Endothelial cell of umbilical vein (primary cell): ENCODE measurements around the gene FAM20A. TPM values are rescaled to one million over a fixed set of nuclear protein-coding genes. Genes with fewer than 3 reads are reported as not detected.

ENCODE experiments used
- BruUV-seq: library from RNA; stranded (reverse); fragments of 400-500 nt; replicated peaks from 2 replicates; lab custom pipeline; 2021; lab: Mats Ljungman, UMichigan
- CTCF ChIA-PET: fragments of 300-600, 350-600 bp; sonication (Branson Sonifier 250); formaldehyde crosslinking; loops from one replicate; lab custom pipeline; 2021; ENCODE audit warnings: antibody characterized with exemption, inconsistent platforms; lab: Charles Lee
- POLR2A ChIA-PET: fragments of 300-600, 350-600 bp; sonication (Branson Sonifier 250); formaldehyde crosslinking; loops from one replicate; lab custom pipeline; 2021; ENCODE audit warnings: antibody characterized with exemption, inconsistent platforms; lab: Charles Lee
- DNase-seq: peaks from one replicate; pipeline ENCODE4 v3.0.0-alpha.2; 2011; ENCODE audit warnings: low read depth, low spot score
- FAIRE-seq: peaks from 2 replicates; lab custom pipeline; 2011; peaks lifted over from hg19 to GRCh38; lab: Jason Lieb, UNC
- H2AFZ ChIP-seq: 2 replicates; pipeline ENCODE4 v1.6.0; 2012; ENCODE audit warnings: low read depth, low read length, control low read depth, inconsistent platforms
- H3K27ac ChIP-seq: 2 replicates; pipeline ENCODE4 v1.5.1; 2011; ENCODE audit warnings: low read depth, mild to moderate bottlenecking, control low read depth, low read length, moderate library complexity; ENCODE audit not compliant: insufficient read depth
- H3K27me3 ChIP-seq, 2 experiments: 2 replicates each; pipeline versions ENCODE4 v1.6.0 to v1.6.1; 2011; ENCODE audit warnings: low read length in 2 of 2, mixed read lengths in 1 of 2; ENCODE audit not compliant: control insufficient read depth in 2 of 2, insufficient read depth in 2 of 2
- H3K36me3 ChIP-seq, 2 experiments: 2 replicates in 1 of 2; 3 replicates in 1 of 2; pipeline ENCODE4 v1.5.1; 2011; ENCODE audit warnings: low read length in 2 of 2, mild to moderate bottlenecking in 1 of 2, moderate library complexity in 1 of 2; ENCODE audit not compliant: control insufficient read depth in 2 of 2, insufficient read depth in 2 of 2; ENCODE audit errors: extremely low read depth in 1 of 2
- H3K4me1 ChIP-seq: 3 replicates; pipeline ENCODE4 v1.5.1; 2011; ENCODE audit warnings: mild to moderate bottlenecking, low read length; ENCODE audit not compliant: control insufficient read depth, insufficient read depth; ENCODE audit errors: extremely low read depth
- H3K4me2 ChIP-seq: 2 replicates; pipeline ENCODE4 v1.6.1; 2011; ENCODE audit warnings: low read length, control low read depth, mixed read lengths; ENCODE audit not compliant: insufficient read depth
- H3K4me3 ChIP-seq, 3 experiments: fragments of 200-600 bp in 1 of 3; sonication (generic), shearing (Covaris generic) in 1 of 3; replicated peaks in 1 of 3; 2 replicates each; pipeline ENCODE4 v1.5.1; 2011 to 2016; ENCODE audit warnings: control low read depth in 3 of 3, low read length in 3 of 3, mild to moderate bottlenecking in 2 of 3, inconsistent platforms in 1 of 3, low read depth in 1 of 3, moderate library complexity in 1 of 3; ENCODE audit not compliant: insufficient read depth in 1 of 3
- H3K79me2 ChIP-seq: 2 replicates; pipeline ENCODE4 v1.6.0; 2012; ENCODE audit warnings: low read length, inconsistent platforms; ENCODE audit not compliant: control insufficient read depth, insufficient read depth
- H3K9ac ChIP-seq: replicated peaks from 2 replicates; pipeline ENCODE3; 2011; ENCODE audit warnings: low read length, control low read depth; ENCODE audit not compliant: insufficient read depth; ENCODE audit errors: extremely low read depth
- H3K9me1 ChIP-seq: replicated peaks from 3 replicates; pipeline ENCODE4 v1.6.0; 2011; ENCODE audit warnings: mild to moderate bottlenecking, low read length; ENCODE audit not compliant: control insufficient read depth, insufficient read depth; ENCODE audit errors: extremely low read depth
- H3K9me3 ChIP-seq: replicated peaks from 2 replicates; pipeline ENCODE4 v1.5.1; 2012; ENCODE audit warnings: low read length, inconsistent platforms; ENCODE audit not compliant: control insufficient read depth, insufficient read depth
- H4K20me1 ChIP-seq: replicated peaks from 2 replicates; pipeline ENCODE3; 2011; ENCODE audit warnings: mild to moderate bottlenecking, low read length; ENCODE audit not compliant: control insufficient read depth, insufficient read depth; ENCODE audit errors: extremely low read depth
- EZH2 ChIP-seq: IDR thresholded peaks from 2 replicates; pipeline ENCODE4 v1.6.1; 2012; ENCODE audit warnings: borderline replicate concordance, low read depth, mild to moderate bottlenecking, moderate library complexity, low read length, inconsistent platforms; ENCODE audit not compliant: severe bottlenecking
- FOS ChIP-seq: IDR thresholded peaks from 2 replicates; pipeline ENCODE4 v1.6.1; 2011; ENCODE audit warnings: mild to moderate bottlenecking, low read length, moderate library complexity, borderline replicate concordance; ENCODE audit not compliant: insufficient read depth
- GATA2 ChIP-seq: IDR thresholded peaks from 2 replicates; pipeline ENCODE4 v1.7.0; 2011; ENCODE audit warnings: low read depth, mild to moderate bottlenecking, moderate library complexity, mixed read lengths, low read length; ENCODE audit not compliant: insufficient read length, insufficient read depth
- JUN ChIP-seq: IDR thresholded peaks from 2 replicates; pipeline ENCODE4 v1.6.1; 2011; ENCODE audit warnings: borderline replicate concordance, low read depth; ENCODE audit not compliant: insufficient read length, insufficient read depth
- MYC ChIP-seq: IDR thresholded peaks from one replicate; pipeline ENCODE4 v1.6.1; 2011; ENCODE audit warnings: mild to moderate bottlenecking, low read depth, low read length
- POLR2A ChIP-seq: IDR thresholded peaks from 2 replicates; pipeline ENCODE4 v1.6.1; 2012; ENCODE audit warnings: low read depth, mild to moderate bottlenecking, control low read depth, low read length
- POLR2AphosphoS5 ChIP-seq: IDR thresholded peaks from 2 replicates; pipeline ENCODE4 v1.6.1; 2012; ENCODE audit warnings: low read depth, mild to moderate bottlenecking, control low read depth, low read length, moderate library complexity; ENCODE audit not compliant: insufficient read depth
- dilution Hi-C: fragments of 300-500 bp; cut with MboI; formaldehyde crosslinking; loops from one replicate; pipeline ENCODE4 v1.15.0; 2019; ENCODE audit warnings: low sequenced_read_pairs; ENCODE audit not compliant: extremely low pct_ligation_motif_present
- intact Hi-C: fragments of 100-400 bp; cut with micrococcal nuclease; formaldehyde crosslinking; loops from one replicate; pipeline ENCODE4 v1.10.0; 2022
- polyA plus RNA-seq, 4 experiments: library from polyadenylated mRNA; depleted of rRNA in 3 of 4; stranded (reverse) in 3 of 4; unstranded in 1 of 4; fragments of >200 nt; gene quantifications; 2 replicates each; pipeline versions ENCODE4 v1.2.1 to v1.2.3, GENCODE V29; 2011 to 2012; ENCODE audit warnings: missing spikeins in 1 of 4
- total RNA-seq: library from RNA; stranded (reverse); gene quantifications from 2 replicates; pipeline ENCODE4 v1.2.3, GENCODE V29; 2021
- TF ChIP-seq, protein P1 (sequence below), 2 donors: IDR thresholded peaks; 1 replicate in 1 of 2; 2 replicates in 1 of 2; pipeline ENCODE4 v1.5.1; 2011; ENCODE audit warnings: low read length in 2 of 2, mild to moderate bottlenecking in 2 of 2, moderate library complexity in 2 of 2, control low read depth in 1 of 2, inconsistent platforms in 1 of 2, low read depth in 1 of 2; ENCODE audit not compliant: insufficient read depth in 1 of 2; ENCODE audit errors: extremely low read depth in 1 of 2
- TF ChIP-seq, protein P2 (sequence below): IDR thresholded peaks from 2 replicates; pipeline ENCODE4 v1.6.1; 2011; ENCODE audit not compliant: insufficient read depth, insufficient read length

FAM20A gene
- total and polyA plus RNA-seq, 2 donors (not counting 3 experiments of a cell fraction or from before 2014, with no cell fraction given), result not detected

DNA sequence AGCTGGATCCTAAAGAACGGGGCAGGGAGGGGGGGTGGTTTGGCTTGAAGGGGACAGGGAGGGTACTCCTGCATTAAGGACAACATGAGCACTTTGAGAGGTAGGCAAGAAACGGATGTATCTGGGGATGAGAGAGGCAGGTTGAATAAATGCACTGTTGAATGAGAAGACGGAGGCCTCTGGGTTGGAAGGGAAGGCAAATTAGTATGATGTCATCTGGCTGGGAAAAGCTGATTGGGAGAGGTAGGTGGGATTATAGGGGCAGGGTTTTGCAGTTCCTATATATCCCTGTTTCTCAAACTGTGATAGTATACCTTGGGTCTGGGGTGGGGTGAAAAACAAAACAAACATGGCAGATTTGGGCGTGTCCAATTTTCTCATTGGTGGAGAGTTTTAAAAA, 44.6 kb downstream of the FAM20A start:
- Histone ChIP-seq H3K9me3 (no peaks in the 10 kb centered on the region), H3K27ac (no peak overlapping the region), H3K27me3 (peaks cover 0 to 1% of the 10 kb centered on the region in 2 experiments), H3K4me3 (no peak overlapping the region), H3K9ac (no peak overlapping the region), H3K4me2 (no peak overlapping the region), H3K9me1 (no peaks in the 10 kb centered on the region), H3K79me2 (no peaks in the 10 kb centered on the region), H2AFZ (no peak overlapping the region), H3K4me1 (no peaks in the 10 kb centered on the region), H3K36me3 (no peaks in the 10 kb centered on the region), H4K20me1 (no peaks in the 10 kb centered on the region)
- no peak for TF ChIP-seq POLR2A
- no peak for TF ChIP-seq EZH2
- TF ChIP-seq, protein P1, sequence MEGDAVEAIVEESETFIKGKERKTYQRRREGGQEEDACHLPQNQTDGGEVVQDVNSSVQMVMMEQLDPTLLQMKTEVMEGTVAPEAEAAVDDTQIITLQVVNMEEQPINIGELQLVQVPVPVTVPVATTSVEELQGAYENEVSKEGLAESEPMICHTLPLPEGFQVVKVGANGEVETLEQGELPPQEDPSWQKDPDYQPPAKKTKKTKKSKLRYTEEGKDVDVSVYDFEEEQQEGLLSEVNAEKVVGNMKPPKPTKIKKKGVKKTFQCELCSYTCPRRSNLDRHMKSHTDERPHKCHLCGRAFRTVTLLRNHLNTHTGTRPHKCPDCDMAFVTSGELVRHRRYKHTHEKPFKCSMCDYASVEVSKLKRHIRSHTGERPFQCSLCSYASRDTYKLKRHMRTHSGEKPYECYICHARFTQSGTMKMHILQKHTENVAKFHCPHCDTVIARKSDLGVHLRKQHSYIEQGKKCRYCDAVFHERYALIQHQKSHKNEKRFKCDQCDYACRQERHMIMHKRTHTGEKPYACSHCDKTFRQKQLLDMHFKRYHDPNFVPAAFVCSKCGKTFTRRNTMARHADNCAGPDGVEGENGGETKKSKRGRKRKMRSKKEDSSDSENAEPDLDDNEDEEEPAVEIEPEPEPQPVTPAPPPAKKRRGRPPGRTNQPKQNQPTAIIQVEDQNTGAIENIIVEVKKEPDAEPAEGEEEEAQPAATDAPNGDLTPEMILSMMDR (IDR thresholded peaks at IDR 0.05; ENCODE audit: extremely low read depth in 1 of 2, insufficient read depth in 1 of 2, low read depth in 1 of 2, low read length in 2 of 2), result no peak
- TF ChIP-seq, protein P2, sequence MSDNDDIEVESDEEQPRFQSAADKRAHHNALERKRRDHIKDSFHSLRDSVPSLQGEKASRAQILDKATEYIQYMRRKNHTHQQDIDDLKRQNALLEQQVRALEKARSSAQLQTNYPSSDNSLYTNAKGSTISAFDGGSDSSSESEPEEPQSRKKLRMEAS, result no peak
- no peak for TF ChIP-seq JUN
- TF ChIP-seq GATA2, result no peak
- no peak for TF ChIP-seq FOS
- TF ChIP-seq MYC, result no peak
- no peak for TF ChIP-seq POLR2AphosphoS5
- POLR2A ChIA-PET, result no interaction called here
- CTCF ChIA-PET, result no interaction called here
- FAIRE-seq, result no peak
- no TSS peak for BruUV-seq
- dilution Hi-C loops (no loop called here), intact Hi-C loops (no loop called here)
- DNase-seq, result no peak
